Chondrocyte (in vitro differentiated cells): Measurements from ENCODE around the gene SUCLG2. TPM values are rescaled to one million over a fixed set of nuclear protein-coding genes. Genes with fewer than 3 reads are reported as not detected.

Source experiments
- DNase-seq: peaks from one replicate; pipeline ENCODE4 v3.0.0; 2021; ENCODE audit warnings: mixed read lengths, low spot score
- H3K27ac Mint-ChIP-seq: one replicate; pipeline ENCODE4 v1.8.0; 2021; ENCODE audit warnings: mild to moderate bottlenecking, moderate library complexity, mixed read lengths; ENCODE audit not compliant: unreplicated experiment
- H3K27me3 Mint-ChIP-seq: 2 replicates; pipeline ENCODE4 v1.8.0; 2021; ENCODE audit warnings: low read depth, mixed read lengths
- H3K36me3 Mint-ChIP-seq: 2 replicates; pipeline ENCODE4 v1.8.0; 2021; ENCODE audit warnings: low read depth, mixed read lengths
- H3K4me1 Mint-ChIP-seq: 2 replicates; pipeline ENCODE4 v1.8.0; 2021; ENCODE audit warnings: low read depth, mild to moderate bottlenecking, mixed read lengths
- H3K4me3 Mint-ChIP-seq: one replicate; pipeline ENCODE4 v1.8.0; 2021; ENCODE audit warnings: mild to moderate bottlenecking, moderate library complexity, mixed read lengths; ENCODE audit not compliant: unreplicated experiment
- H3K9me3 Mint-ChIP-seq: 2 replicates; pipeline ENCODE4 v1.8.0; 2021; ENCODE audit warnings: low read depth, mixed read lengths
- total RNA-seq: library from RNA; stranded (reverse); gene quantifications from 3 replicates; pipeline ENCODE4 v1.2.1, GENCODE V29; 2021
- TF ChIP-seq, protein P1 (sequence below): fragments of 200-600 bp; sonication (generic); IDR thresholded peaks from 2 replicates; pipeline ENCODE4 v1.5.0; 2021; ENCODE audit warnings: antibody characterized with exemption, mild to moderate bottlenecking, moderate library complexity

Gene SUCLG2
- total RNA-seq, 1 donor from 2014 or later: 24.3 TPM

DNA sequence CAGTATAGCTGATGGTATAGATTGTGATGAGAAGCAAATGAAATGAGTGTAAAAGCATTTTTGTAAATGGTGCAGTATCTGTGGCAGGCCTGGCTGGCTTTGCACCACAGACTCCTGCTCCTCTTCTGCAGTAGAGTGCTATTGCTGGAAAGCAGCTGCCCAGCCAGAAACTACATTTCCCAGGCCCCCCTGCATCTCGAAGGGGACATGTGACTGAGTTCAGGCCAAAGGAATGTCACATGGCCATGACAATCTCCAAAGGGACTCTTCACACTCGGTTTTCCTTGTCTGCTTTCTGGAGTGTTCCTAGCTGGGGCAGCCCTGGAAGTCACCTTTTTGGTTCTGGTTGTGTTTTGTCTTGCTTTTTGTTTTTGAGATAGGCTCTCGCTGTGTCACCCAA is 277.1 kb downstream of the SUCLG2 start:
- Mint-ChIP-seq H3K9me3 (no peaks in the 10 kb centered on the region), H3K4me1 (peaks cover 1% of the 10 kb centered on the region)

DNA sequence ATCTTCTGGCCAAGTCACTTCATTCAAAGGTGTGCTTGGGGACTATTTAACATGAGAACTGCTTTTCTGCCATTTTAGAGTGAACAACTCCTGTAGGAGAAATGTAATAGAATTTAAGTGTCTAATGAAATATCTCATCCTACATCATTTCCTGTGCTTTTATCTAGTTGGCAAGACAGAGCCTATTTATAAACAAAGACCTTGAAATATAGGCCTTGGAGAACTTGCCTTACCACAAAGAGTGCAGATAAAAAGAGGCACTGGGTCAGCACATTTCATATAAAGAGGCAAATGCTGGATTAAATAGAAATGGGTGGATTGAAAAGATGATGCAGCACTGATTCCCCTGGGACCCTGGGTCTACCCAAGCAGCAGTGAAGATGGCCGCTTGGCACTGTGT is 278.0 kb downstream of the SUCLG2 start:
- TF ChIP-seq, protein P1, sequence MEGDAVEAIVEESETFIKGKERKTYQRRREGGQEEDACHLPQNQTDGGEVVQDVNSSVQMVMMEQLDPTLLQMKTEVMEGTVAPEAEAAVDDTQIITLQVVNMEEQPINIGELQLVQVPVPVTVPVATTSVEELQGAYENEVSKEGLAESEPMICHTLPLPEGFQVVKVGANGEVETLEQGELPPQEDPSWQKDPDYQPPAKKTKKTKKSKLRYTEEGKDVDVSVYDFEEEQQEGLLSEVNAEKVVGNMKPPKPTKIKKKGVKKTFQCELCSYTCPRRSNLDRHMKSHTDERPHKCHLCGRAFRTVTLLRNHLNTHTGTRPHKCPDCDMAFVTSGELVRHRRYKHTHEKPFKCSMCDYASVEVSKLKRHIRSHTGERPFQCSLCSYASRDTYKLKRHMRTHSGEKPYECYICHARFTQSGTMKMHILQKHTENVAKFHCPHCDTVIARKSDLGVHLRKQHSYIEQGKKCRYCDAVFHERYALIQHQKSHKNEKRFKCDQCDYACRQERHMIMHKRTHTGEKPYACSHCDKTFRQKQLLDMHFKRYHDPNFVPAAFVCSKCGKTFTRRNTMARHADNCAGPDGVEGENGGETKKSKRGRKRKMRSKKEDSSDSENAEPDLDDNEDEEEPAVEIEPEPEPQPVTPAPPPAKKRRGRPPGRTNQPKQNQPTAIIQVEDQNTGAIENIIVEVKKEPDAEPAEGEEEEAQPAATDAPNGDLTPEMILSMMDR: no peak
- no peaks in the 10 kb centered on the region for H3K27me3 Mint-ChIP-seq
- H3K36me3 Mint-ChIP-seq: peaks cover 2% of the 10 kb centered on the region
- DNase-seq: no peak
- no peaks in the 10 kb centered on the region for H3K9me3 Mint-ChIP-seq
- H3K4me1 Mint-ChIP-seq: no peaks in the 10 kb centered on the region
- no peak overlapping the region for H3K4me3 Mint-ChIP-seq
- H3K27ac Mint-ChIP-seq: no peak overlapping the region

More for the DNA sequence above, 277.1 kb downstream of the SUCLG2 start:
- TF ChIP-seq, protein P1: no peak
- Mint-ChIP-seq H3K27ac (no peak overlapping the region), H3K36me3 (peaks cover 2% of the 10 kb centered on the region), H3K27me3 (no peaks in the 10 kb centered on the region), H3K4me3 (no peak overlapping the region)
- DNase-seq: no peak

DNA sequence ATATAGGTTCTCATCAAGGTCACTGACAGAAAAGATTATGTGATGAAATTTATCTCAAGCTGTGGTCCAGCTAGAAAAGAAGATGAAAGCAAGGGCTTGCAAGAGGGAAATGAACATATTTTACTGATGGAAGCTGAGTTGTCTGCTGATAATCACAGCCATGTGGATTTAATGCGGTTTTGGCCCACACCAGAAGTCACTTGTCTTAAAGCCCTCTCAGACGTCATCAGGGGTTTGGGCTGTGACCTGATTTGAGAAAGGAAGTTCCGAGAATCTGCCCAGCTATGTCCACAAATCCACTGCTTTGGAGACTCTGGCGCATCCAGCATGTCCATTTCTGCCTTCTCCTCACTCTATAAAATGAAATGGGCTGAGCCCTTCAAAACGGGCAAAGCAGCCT is 278.4 kb downstream of the SUCLG2 start:
- no peak for DNase-seq
- no peak overlapping the region for H3K27ac Mint-ChIP-seq
- TF ChIP-seq, protein P1: no peak
- no peaks in the 10 kb centered on the region for H3K9me3 Mint-ChIP-seq
- H3K36me3 Mint-ChIP-seq: peaks cover 2% of the 10 kb centered on the region
- no peak overlapping the region for H3K4me3 Mint-ChIP-seq
- no peaks in the 10 kb centered on the region for H3K27me3 Mint-ChIP-seq
- H3K4me1 Mint-ChIP-seq: no peaks in the 10 kb centered on the region

DNA sequence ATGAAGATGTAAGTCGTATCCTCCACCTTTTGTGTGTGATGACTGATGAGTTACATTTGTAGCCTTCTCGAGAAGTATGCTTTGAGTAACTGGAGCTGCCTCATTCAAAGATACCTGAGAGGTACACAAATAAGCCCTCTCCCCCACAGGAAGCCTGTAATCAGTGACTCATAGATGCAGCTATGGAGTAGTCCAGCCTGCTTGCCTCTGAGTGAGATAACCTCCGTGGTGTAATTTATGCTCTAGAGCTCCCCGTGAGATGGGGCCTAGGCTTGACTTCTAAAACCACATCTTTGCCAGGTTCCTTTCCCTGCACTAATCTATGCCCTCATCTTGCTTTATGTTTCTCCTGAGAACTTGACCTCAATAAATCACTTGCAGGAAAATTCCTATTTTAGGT is 291.7 kb downstream of the SUCLG2 start:
- Mint-ChIP-seq H3K4me3 (no peak overlapping the region), H3K9me3 (peaks cover 9% of the 10 kb centered on the region), H3K4me1 (no peaks in the 10 kb centered on the region), H3K27ac (no peak overlapping the region), H3K27me3 (no peaks in the 10 kb centered on the region), H3K36me3 (no peaks in the 10 kb centered on the region)
- TF ChIP-seq, protein P1: no peak
- no peak for DNase-seq

DNA sequence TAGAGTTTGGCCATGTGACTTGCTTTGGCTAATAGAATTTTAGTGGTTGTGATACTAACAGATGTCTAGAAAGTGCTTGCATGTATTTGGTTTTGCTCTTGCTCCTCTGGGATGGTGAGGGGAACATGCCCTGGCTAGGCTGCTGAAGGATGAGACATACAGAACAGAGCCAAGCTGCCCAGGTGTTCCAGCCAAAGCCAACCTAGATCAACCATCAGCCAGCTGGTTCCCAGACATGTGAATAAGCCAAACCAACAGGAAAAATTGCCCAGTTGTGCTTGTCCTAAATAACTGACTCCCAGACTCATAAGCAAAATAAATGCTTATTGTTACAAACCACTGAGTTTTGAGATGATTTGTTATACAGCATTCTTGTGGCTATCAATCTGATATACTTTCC is 292.6 kb downstream of the SUCLG2 start:
- no peaks in the 10 kb centered on the region for H3K27me3 Mint-ChIP-seq
- H3K4me1 Mint-ChIP-seq: no peaks in the 10 kb centered on the region
- TF ChIP-seq, protein P1: no peak
- DNase-seq: no peak
- H3K4me3 Mint-ChIP-seq: no peak overlapping the region
- H3K36me3 Mint-ChIP-seq: no peaks in the 10 kb centered on the region
- no peak overlapping the region for H3K27ac Mint-ChIP-seq
- peaks cover 6% of the 10 kb centered on the region for H3K9me3 Mint-ChIP-seq
